Gastroesophageal sphincter (tissue), 3 donors: Measurements from ENCODE around the gene SRRM4.

Experiments used
- EP300 ChIP-seq: sonication (generic); formaldehyde crosslinking; IDR thresholded peaks from one replicate; pipeline ENCODE4 v1.6.1; 2017; ENCODE audit warnings: antibody characterized with exemption, mild to moderate bottlenecking
- POLR2A ChIP-seq, 2 donors: fragments of 450-650 bp; IDR thresholded peaks; one replicate each; pipeline ENCODE4 v1.6.1; 2017; ENCODE audit warnings: antibody characterized with exemption in 2 of 2, mild to moderate bottlenecking in 2 of 2, moderate library complexity in 1 of 2
- POLR2AphosphoS5 ChIP-seq: sonication (generic); formaldehyde crosslinking; IDR thresholded peaks from one replicate; pipeline ENCODE4 v1.6.1; 2017; ENCODE audit warnings: antibody characterized with exemption
- TF ChIP-seq, protein P1 (sequence below), 4 experiments: fragments of 200-600 bp in 2 of 4; fragments of 450-650 bp in 2 of 4; sonication (generic) in 1 of 4; IDR thresholded peaks; one replicate each; pipeline ENCODE4 v1.5.1; 2017 to 2019; ENCODE audit warnings: antibody characterized with exemption in 4 of 4, mild to moderate bottlenecking in 2 of 4, moderate library complexity in 2 of 4

DNA sequence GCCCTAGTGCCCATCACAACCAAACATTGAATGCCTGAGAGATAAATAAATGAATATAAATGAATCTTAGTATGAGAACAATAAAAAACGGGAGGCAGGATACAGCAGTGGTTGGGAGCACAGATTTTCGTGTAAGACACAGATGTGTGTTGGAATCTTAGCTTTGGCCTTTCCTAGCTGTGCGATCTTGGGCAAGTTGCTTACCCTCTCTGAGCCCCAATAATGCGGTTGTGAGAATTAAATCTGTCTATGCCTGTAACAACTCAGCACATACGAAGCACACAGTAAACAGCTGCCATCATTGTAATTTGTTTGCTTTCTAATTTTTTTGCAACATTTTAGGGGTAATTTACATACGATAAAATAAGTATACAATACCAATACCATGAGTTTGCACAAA lies 89.8 kb downstream of the SRRM4 start:
- TF ChIP-seq POLR2A (IDR thresholded peaks at IDR 0.05) (no peak), POLR2AphosphoS5 (no peak), EP300 (no peak)
- TF ChIP-seq, protein P1, sequence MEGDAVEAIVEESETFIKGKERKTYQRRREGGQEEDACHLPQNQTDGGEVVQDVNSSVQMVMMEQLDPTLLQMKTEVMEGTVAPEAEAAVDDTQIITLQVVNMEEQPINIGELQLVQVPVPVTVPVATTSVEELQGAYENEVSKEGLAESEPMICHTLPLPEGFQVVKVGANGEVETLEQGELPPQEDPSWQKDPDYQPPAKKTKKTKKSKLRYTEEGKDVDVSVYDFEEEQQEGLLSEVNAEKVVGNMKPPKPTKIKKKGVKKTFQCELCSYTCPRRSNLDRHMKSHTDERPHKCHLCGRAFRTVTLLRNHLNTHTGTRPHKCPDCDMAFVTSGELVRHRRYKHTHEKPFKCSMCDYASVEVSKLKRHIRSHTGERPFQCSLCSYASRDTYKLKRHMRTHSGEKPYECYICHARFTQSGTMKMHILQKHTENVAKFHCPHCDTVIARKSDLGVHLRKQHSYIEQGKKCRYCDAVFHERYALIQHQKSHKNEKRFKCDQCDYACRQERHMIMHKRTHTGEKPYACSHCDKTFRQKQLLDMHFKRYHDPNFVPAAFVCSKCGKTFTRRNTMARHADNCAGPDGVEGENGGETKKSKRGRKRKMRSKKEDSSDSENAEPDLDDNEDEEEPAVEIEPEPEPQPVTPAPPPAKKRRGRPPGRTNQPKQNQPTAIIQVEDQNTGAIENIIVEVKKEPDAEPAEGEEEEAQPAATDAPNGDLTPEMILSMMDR (IDR thresholded peaks at IDR 0.05): no peak
